Ramos (cell line): ENCODE measurements around the gene BNC2.

ENCODE experiments used
- in situ Hi-C: fragments of 300-500 bp; cut with MboI; formaldehyde crosslinking; loops from one replicate; pipeline ENCODE4 v1.14.3; 2022; ENCODE audit warnings: low sequenced_read_pairs; ENCODE audit not compliant: unreplicated experiment

BNC2 gene

GRCh38 chr9:16532681-16533450, 337.6 kb downstream of the BNC2 start:
- in situ Hi-C loops, result no loop called here

- in situ Hi-C loops, result no loop called here
Measured at GRCh38 chr9:16532272-16532671, 338.2 kb downstream of the BNC2 start.

GRCh38 chr9:16530669-16531642, 339.5 kb downstream of the BNC2 start:
- in situ Hi-C loops, result no loop called here

- in situ Hi-C loops, result no loop called here
Measured at GRCh38 chr9:16527573-16527972, 342.9 kb downstream of the BNC2 start.

GRCh38 chr9:16526380-16526779, 344.1 kb downstream of the BNC2 start:
- in situ Hi-C loops, result no loop called here

GRCh38 chr9:16524823-16525222, 345.6 kb downstream of the BNC2 start:
- in situ Hi-C loops, result no loop called here

- in situ Hi-C loops, result no loop called here
Measured at GRCh38 chr9:16524078-16524477, 346.4 kb downstream of the BNC2 start.

- in situ Hi-C loops, result no loop called here
Measured at GRCh38 chr9:16521868-16522411, 348.5 kb downstream of the BNC2 start.

GRCh38 chr9:16519001-16519400, 351.5 kb downstream of the BNC2 start:
- in situ Hi-C loops, result no loop called here

- in situ Hi-C loops, result no loop called here
Measured at GRCh38 chr9:16516891-16517290, 353.6 kb downstream of the BNC2 start.

- in situ Hi-C loops, result no loop called here
Measured at GRCh38 chr9:16515879-16516301, 354.6 kb downstream of the BNC2 start.

GRCh38 chr9:16515207-16515606, 355.3 kb downstream of the BNC2 start:
- in situ Hi-C loops, result no loop called here

- in situ Hi-C loops, result no loop called here
Measured at GRCh38 chr9:16514131-16514530, 356.3 kb downstream of the BNC2 start.

GRCh38 chr9:16512281-16512680, 358.2 kb downstream of the BNC2 start:
- in situ Hi-C loops, result no loop called here

GRCh38 chr9:16510482-16510881, 360.0 kb downstream of the BNC2 start:
- in situ Hi-C loops, result no loop called here

- in situ Hi-C loops, result no loop called here
Measured at GRCh38 chr9:16509997-16510396, 360.5 kb downstream of the BNC2 start.

- in situ Hi-C loops, result no loop called here
Measured at GRCh38 chr9:16505199-16505598, 365.3 kb downstream of the BNC2 start.

GRCh38 chr9:16501726-16502125, 368.7 kb downstream of the BNC2 start:
- in situ Hi-C loops, result no loop called here

GRCh38 chr9:16501141-16501540, 369.3 kb downstream of the BNC2 start:
- in situ Hi-C loops, result no loop called here

- in situ Hi-C loops, result no loop called here
Measured at GRCh38 chr9:16500386-16500785, 370.1 kb downstream of the BNC2 start.

GRCh38 chr9:16499892-16500291, 370.6 kb downstream of the BNC2 start:
- in situ Hi-C loops, result no loop called here
